ENCODE results near the gene MYL1.

The MYL1 gene

GRCh38 chr2:210315015-210315788, at the start of gene MYL1:
Gene MYL1 (minus strand): TSS chr2:210315174. CDS start chr2:210315042, 132 bp downstream.
- H3K27me3 ChIP-seq (ENCODE audit: low read depth, low read length) = no peaks in the 10 kb centered on the region
- no peaks in the 10 kb centered on the region for H3K4me1 ChIP-seq (ENCODE audit: control insufficient read depth in 1 of 2, insufficient read depth in 2 of 2, low read length in 2 of 2)
- no peaks in the 10 kb centered on the region for H3K36me3 ChIP-seq (ENCODE audit: control insufficient read depth in 1 of 2, insufficient read depth in 2 of 2, low read length in 2 of 2)
- H3K27ac ChIP-seq (ENCODE audit: low read length) = no peak within 1 kb of the TSS
- H3K9me3 ChIP-seq (ENCODE audit: control insufficient read depth in 1 of 2, low read length in 2 of 2) = no peaks in the 10 kb centered on the region
- H3K4me3 ChIP-seq (ENCODE audit: low read depth in 1 of 2, low read length in 2 of 2) = no peak within 1 kb of the TSS

DNA sequence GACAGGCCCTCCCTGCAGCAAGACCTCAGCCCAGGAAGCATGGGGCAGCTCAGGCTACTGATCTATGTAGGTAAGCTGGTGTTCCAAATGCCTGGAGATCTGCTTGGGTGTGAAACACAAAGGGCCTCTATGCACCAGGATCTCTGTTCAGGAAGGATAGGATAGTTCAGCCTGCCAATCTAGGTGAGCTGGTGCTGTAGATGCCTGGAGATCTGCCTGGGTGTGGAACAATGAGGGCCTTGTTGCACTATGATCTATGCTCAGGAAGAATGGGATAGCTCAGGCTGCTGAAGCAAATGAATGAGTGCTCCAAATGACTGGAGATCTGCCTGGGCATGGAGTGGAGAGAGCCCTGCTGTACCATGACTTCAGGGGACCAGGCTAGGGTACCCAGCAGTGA, 48.9 kb upstream of the MYL1 start:
- H3K36me3 ChIP-seq (ENCODE audit: control insufficient read depth in 1 of 2, insufficient read depth in 2 of 2, low read length in 2 of 2) = no peaks in the 10 kb centered on the region
- no peak overlapping the region for H3K27ac ChIP-seq (ENCODE audit: low read length)
- no peak overlapping the region for H3K4me3 ChIP-seq (ENCODE audit: low read depth in 1 of 2, low read length in 2 of 2)
- no peaks in the 10 kb centered on the region for H3K9me3 ChIP-seq (ENCODE audit: control insufficient read depth in 1 of 2, low read length in 2 of 2)
- no peaks in the 10 kb centered on the region for H3K4me1 ChIP-seq (ENCODE audit: control insufficient read depth in 1 of 2, insufficient read depth in 2 of 2, low read length in 2 of 2)
- no peaks in the 10 kb centered on the region for H3K27me3 ChIP-seq (ENCODE audit: low read depth, low read length)

- Histone ChIP-seq H3K4me3 (ENCODE audit: low read depth in 1 of 2, low read length in 2 of 2) (no peak overlapping the region), H3K27ac (ENCODE audit: low read length) (no peak overlapping the region), H3K27me3 (ENCODE audit: low read depth, low read length) (no peaks in the 10 kb centered on the region), H3K9me3 (ENCODE audit: control insufficient read depth in 1 of 2, low read length in 2 of 2) (no peaks in the 10 kb centered on the region), H3K4me1 (ENCODE audit: control insufficient read depth in 1 of 2, insufficient read depth in 2 of 2, low read length in 2 of 2) (no peaks in the 10 kb centered on the region), H3K36me3 (ENCODE audit: control insufficient read depth in 1 of 2, insufficient read depth in 2 of 2, low read length in 2 of 2) (no peaks in the 10 kb centered on the region)
Measured at GRCh38 chr2:210363261-210363660, 48.3 kb upstream of the MYL1 start.

DNA sequence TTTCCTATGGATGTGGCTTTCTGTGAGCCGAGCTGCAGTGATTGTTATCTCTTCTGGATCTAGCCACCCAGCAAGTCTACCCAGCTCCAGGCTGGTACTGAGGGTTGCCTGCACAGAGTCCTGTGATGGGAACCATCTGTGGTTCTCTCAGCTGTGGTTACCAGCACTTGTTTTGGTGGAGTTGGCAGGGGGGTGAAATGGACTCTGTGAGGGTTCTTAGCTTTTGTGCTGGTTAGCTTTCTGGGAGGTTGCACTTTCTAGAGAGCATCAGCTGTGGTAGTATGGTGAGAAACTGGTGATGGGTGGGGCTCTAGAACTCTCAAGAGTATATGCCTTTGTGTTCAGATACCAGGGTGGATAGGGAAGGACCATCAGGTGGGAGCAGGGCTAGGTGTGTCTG, 45.4 kb upstream of the MYL1 start:
- H3K27me3 ChIP-seq (ENCODE audit: low read depth, low read length) = no peaks in the 10 kb centered on the region
- no peak overlapping the region for H3K4me3 ChIP-seq (ENCODE audit: low read depth in 1 of 2, low read length in 2 of 2)
- no peaks in the 10 kb centered on the region for H3K9me3 ChIP-seq (ENCODE audit: control insufficient read depth in 1 of 2, low read length in 2 of 2)
- no peak overlapping the region for H3K27ac ChIP-seq (ENCODE audit: low read length)
- no peaks in the 10 kb centered on the region for H3K4me1 ChIP-seq (ENCODE audit: control insufficient read depth in 1 of 2, insufficient read depth in 2 of 2, low read length in 2 of 2)
- no peaks in the 10 kb centered on the region for H3K36me3 ChIP-seq (ENCODE audit: control insufficient read depth in 1 of 2, insufficient read depth in 2 of 2, low read length in 2 of 2)

- no peak overlapping the region for H3K4me3 ChIP-seq (ENCODE audit: low read depth in 1 of 2, low read length in 2 of 2)
- no peaks in the 10 kb centered on the region for H3K4me1 ChIP-seq (ENCODE audit: control insufficient read depth in 1 of 2, insufficient read depth in 2 of 2, low read length in 2 of 2)
- H3K27ac ChIP-seq (ENCODE audit: low read length) = no peak overlapping the region
- no peaks in the 10 kb centered on the region for H3K9me3 ChIP-seq (ENCODE audit: control insufficient read depth in 1 of 2, low read length in 2 of 2)
- no peaks in the 10 kb centered on the region for H3K27me3 ChIP-seq (ENCODE audit: low read depth, low read length)
- H3K36me3 ChIP-seq (ENCODE audit: control insufficient read depth in 1 of 2, insufficient read depth in 2 of 2, low read length in 2 of 2) = no peaks in the 10 kb centered on the region
Measured at GRCh38 chr2:210356944-210357343, 42.0 kb upstream of the MYL1 start.

DNA sequence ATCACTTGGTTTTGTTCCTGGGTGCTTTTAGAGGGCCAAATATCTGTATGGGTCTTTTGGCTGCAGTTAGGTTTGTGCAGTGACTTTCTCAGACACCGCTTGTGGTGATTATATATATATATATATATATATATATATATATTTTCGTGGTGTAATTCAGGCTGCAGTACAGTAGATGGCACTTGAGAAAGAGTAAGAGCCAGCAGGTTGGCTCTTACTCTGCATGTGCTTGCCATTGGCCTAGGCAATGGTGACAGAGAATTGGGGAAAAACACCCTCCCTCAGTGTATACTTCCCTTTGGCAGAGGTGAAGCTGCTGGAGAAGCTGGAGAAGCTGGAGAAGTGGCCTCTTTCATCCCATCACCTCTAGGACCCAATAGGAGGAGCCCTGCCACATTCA, 22.2 kb upstream of the MYL1 start:
- H3K4me3 ChIP-seq (ENCODE audit: low read depth in 1 of 2, low read length in 2 of 2) = no peak overlapping the region
- no peaks in the 10 kb centered on the region for H3K27me3 ChIP-seq (ENCODE audit: low read depth, low read length)
- peaks cover 0 to 4% of the 10 kb centered on the region in 2 donors for H3K9me3 ChIP-seq (ENCODE audit: control insufficient read depth in 1 of 2, low read length in 2 of 2)
- no peak overlapping the region for H3K27ac ChIP-seq (ENCODE audit: low read length)
- no peaks in the 10 kb centered on the region for H3K36me3 ChIP-seq (ENCODE audit: control insufficient read depth in 1 of 2, insufficient read depth in 2 of 2, low read length in 2 of 2)
- H3K4me1 ChIP-seq (ENCODE audit: control insufficient read depth in 1 of 2, insufficient read depth in 2 of 2, low read length in 2 of 2) = no peaks in the 10 kb centered on the region

- Histone ChIP-seq H3K27ac (ENCODE audit: low read length) (no peak overlapping the region), H3K4me3 (ENCODE audit: low read depth in 1 of 2, low read length in 2 of 2) (no peak overlapping the region), H3K27me3 (ENCODE audit: low read depth, low read length) (no peaks in the 10 kb centered on the region), H3K4me1 (ENCODE audit: control insufficient read depth in 1 of 2, insufficient read depth in 2 of 2, low read length in 2 of 2) (no peaks in the 10 kb centered on the region), H3K36me3 (ENCODE audit: control insufficient read depth in 1 of 2, insufficient read depth in 2 of 2, low read length in 2 of 2) (no peaks in the 10 kb centered on the region), H3K9me3 (ENCODE audit: control insufficient read depth in 1 of 2, low read length in 2 of 2) (no peaks in the 10 kb centered on the region)
Measured at GRCh38 chr2:210324906-210325305, 9.9 kb upstream of the MYL1 start.

DNA sequence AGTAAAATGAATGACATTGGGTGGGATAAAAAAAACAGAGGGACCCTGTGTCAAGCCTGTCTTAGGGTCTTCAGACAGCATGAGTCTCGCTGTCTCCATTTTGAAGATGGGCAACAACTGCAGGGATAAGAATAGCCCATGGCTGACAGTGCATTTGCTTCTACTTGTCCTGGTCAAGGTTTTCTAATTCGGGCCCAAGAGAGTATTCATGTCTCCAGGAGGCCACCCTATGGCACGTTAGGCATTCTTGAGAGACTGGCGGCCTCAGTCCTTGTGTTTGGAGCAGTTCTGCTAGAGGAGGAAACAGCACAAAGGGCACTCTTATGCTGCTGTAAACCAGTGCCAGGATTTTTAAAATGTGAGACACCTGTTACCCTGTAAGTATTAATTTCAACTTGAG, 9.5 kb upstream of the MYL1 start:
- no peaks in the 10 kb centered on the region for H3K4me1 ChIP-seq (ENCODE audit: control insufficient read depth in 1 of 2, insufficient read depth in 2 of 2, low read length in 2 of 2)
- H3K36me3 ChIP-seq (ENCODE audit: control insufficient read depth in 1 of 2, insufficient read depth in 2 of 2, low read length in 2 of 2) = no peaks in the 10 kb centered on the region
- no peak overlapping the region for H3K27ac ChIP-seq (ENCODE audit: low read length)
- no peak overlapping the region for H3K4me3 ChIP-seq (ENCODE audit: low read depth in 1 of 2, low read length in 2 of 2)
- no peaks in the 10 kb centered on the region for H3K9me3 ChIP-seq (ENCODE audit: control insufficient read depth in 1 of 2, low read length in 2 of 2)
- no peaks in the 10 kb centered on the region for H3K27me3 ChIP-seq (ENCODE audit: low read depth, low read length)

DNA sequence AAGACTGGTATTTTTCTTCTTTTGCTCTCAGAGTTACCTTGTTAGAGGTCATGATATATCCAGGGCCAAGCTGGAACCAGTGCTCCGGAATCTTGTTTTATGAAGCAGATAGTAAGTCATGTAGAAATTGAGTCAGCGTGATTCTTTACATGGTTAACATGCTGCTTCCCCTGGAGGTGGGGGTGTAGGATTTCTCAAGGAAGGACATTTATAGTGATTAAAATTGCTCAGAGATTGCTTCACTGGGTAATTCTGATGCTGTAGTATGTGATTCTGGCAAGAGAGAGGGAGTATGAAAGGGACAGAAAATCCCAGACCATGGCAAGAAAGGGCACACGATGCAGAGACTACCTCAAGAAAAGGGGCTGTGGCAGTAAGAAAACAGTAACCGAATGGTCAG, 8.0 kb upstream of the MYL1 start:
- no peaks in the 10 kb centered on the region for H3K4me1 ChIP-seq (ENCODE audit: control insufficient read depth in 1 of 2, insufficient read depth in 2 of 2, low read length in 2 of 2)
- no peaks in the 10 kb centered on the region for H3K9me3 ChIP-seq (ENCODE audit: control insufficient read depth in 1 of 2, low read length in 2 of 2)
- H3K27ac ChIP-seq (ENCODE audit: low read length) = no peak overlapping the region
- no peaks in the 10 kb centered on the region for H3K27me3 ChIP-seq (ENCODE audit: low read depth, low read length)
- H3K36me3 ChIP-seq (ENCODE audit: control insufficient read depth in 1 of 2, insufficient read depth in 2 of 2, low read length in 2 of 2) = no peaks in the 10 kb centered on the region
- H3K4me3 ChIP-seq (ENCODE audit: low read depth in 1 of 2, low read length in 2 of 2) = no peak overlapping the region

GRCh38 chr2:210318891-210319290, 3.9 kb upstream of the MYL1 start:
- no peaks in the 10 kb centered on the region for H3K36me3 ChIP-seq (ENCODE audit: control insufficient read depth in 1 of 2, insufficient read depth in 2 of 2, low read length in 2 of 2)
- H3K4me3 ChIP-seq (ENCODE audit: low read depth in 1 of 2, low read length in 2 of 2) = no peak overlapping the region
- no peak overlapping the region for H3K27ac ChIP-seq (ENCODE audit: low read length)
- H3K27me3 ChIP-seq (ENCODE audit: low read depth, low read length) = no peaks in the 10 kb centered on the region
- no peaks in the 10 kb centered on the region for H3K4me1 ChIP-seq (ENCODE audit: control insufficient read depth in 1 of 2, insufficient read depth in 2 of 2, low read length in 2 of 2)
- no peaks in the 10 kb centered on the region for H3K9me3 ChIP-seq (ENCODE audit: control insufficient read depth in 1 of 2, low read length in 2 of 2)

DNA sequence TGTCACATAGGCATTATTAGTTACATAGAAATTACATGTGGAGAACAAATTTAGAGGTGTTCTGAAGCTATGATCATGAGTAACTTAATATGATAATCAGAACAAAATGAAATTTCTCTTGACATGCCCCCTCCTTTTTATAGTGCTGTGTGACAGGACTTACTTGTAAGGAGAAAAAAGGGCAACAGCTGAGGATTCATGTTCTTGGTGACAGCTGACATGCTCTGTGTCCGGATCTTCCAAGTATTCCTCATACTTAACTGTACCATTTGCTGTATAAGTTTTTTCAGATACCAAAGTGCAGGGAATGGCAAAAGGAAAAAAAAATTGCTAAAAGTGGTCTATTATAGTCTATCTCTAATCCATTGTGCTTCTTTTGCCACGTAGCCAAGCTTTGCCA, 3.5 kb upstream of the MYL1 start:
- H3K27ac ChIP-seq (ENCODE audit: low read length) = no peak overlapping the region
- no peaks in the 10 kb centered on the region for H3K4me1 ChIP-seq (ENCODE audit: control insufficient read depth in 1 of 2, insufficient read depth in 2 of 2, low read length in 2 of 2)
- no peaks in the 10 kb centered on the region for H3K36me3 ChIP-seq (ENCODE audit: control insufficient read depth in 1 of 2, insufficient read depth in 2 of 2, low read length in 2 of 2)
- no peaks in the 10 kb centered on the region for H3K27me3 ChIP-seq (ENCODE audit: low read depth, low read length)
- H3K4me3 ChIP-seq (ENCODE audit: low read depth in 1 of 2, low read length in 2 of 2) = no peak overlapping the region
- H3K9me3 ChIP-seq (ENCODE audit: control insufficient read depth in 1 of 2, low read length in 2 of 2) = no peaks in the 10 kb centered on the region

DNA sequence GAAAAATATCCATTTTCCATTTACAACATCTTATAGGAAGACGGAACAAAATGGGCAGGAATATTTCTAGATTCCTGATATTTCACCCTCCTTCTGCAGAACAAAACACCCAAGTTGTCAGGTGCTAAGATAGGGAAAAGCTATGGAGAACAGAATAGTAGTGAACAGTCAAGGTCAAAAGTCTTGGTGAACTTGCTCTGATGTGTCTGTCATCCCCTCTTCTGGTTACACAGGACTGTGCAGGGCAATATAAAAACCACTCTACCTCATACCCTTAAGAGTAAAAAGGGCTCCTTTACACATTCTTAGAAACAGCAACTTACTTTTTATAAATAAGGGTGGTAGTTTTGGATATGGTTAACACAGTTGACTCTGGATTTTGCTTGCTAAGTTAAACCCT, 4.4 kb downstream of the MYL1 start:
- no peak overlapping the region for H3K27ac ChIP-seq (ENCODE audit: low read length)
- no peak overlapping the region for H3K4me3 ChIP-seq (ENCODE audit: low read depth in 1 of 2, low read length in 2 of 2)

More for the DNA sequence above, 4.4 kb downstream of the MYL1 start:
- no peaks in the 10 kb centered on the region for H3K4me1 ChIP-seq (ENCODE audit: control insufficient read depth in 1 of 2, insufficient read depth in 2 of 2, low read length in 2 of 2)
- H3K36me3 ChIP-seq (ENCODE audit: control insufficient read depth in 1 of 2, insufficient read depth in 2 of 2, low read length in 2 of 2) = no peaks in the 10 kb centered on the region
- no peaks in the 10 kb centered on the region for H3K27me3 ChIP-seq (ENCODE audit: low read depth, low read length)
- H3K9me3 ChIP-seq (ENCODE audit: control insufficient read depth in 1 of 2, low read length in 2 of 2) = no peaks in the 10 kb centered on the region
